Measurements from ENCODE around the gene UBE2Z. TPM values are rescaled to one million over a fixed set of nuclear protein-coding genes. Genes with fewer than 3 reads are reported as not detected.

Gene UBE2Z
- total and polyA plus RNA-seq, 2 of the 4 experiments (the other 2 are of a cell fraction): 68.5 to 126 TPM

DNA sequence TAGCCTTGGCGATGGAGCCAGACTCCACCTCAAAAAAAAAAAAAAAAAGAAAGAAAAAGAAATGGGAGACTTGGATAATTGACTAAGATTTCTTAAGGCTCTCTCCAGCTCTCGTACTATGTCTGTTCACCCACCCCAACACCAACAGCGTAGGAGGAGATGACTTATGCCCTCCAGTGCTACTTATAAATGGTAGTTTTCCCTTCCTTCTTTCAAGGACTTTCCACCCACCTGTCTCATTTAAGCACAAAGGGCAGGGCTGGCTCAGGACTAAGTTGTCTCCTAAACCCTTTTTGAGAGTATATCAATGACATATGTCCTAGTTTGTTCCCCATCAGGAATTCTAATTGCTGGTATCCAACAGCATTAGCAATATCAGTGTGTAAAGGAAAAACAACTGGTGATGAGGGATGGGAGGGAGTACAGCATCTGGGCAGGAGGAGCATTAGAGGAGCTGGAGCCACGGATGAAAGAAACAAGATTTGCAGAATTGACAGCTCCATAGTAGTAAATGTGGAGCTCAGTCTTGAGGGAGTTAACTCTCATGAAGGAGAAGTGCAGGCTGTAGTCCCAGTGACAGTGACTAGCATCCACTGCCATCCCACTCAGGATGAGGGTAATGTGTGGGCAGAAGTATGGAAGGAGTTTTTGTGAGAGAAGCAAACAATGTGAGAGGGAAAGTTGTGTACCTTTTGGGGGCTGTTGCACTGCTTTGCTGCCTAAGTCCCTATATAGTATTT, 17.2 kb downstream of the UBE2Z start (continued):
- TF ChIP-seq CEBPB (IDR thresholded peaks at IDR 0.05; ENCODE audit: low read depth, low read length) (no peak), NFE2L2 (IDR thresholded peaks at IDR 0.05; ENCODE audit: low read depth, low read length) (no peak)

DNA sequence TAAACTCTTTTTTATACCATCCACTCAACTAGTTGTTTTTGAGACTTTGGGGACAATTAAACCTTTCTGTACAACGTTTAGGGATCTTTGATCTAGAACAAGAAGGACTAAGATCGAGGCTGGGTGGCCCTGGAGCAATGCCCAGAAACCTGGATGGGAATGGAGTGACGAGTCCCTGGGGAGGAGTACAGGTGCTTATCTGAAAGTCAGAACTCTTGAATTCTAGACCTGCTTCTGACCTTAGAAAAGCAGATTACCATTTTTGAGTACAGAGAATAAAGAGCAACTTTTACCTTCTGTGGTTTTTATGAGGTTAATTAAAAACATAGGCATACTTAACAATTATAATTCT, 17.8 kb downstream of the UBE2Z start:
- POLR2A ChIA-PET (ENCODE audit: unreplicated experiment): interaction anchor here (0.6 kb wide), 1 partner anchor 19 kb away, joined by 3 read pairs; no protein-coding TSS in a partner anchor
- Histone ChIP-seq H2AK5ac (ENCODE audit: low read depth, low read length) (no peak overlapping the region), H2BK5ac (ENCODE audit: low read depth, low read length, poor library complexity, severe bottlenecking) (no peak overlapping the region), H3K56ac (ENCODE audit: extremely low read depth, insufficient read depth, low read length) (no peak overlapping the region), H2BK20ac (ENCODE audit: low read depth, low read length) (no peak overlapping the region), H4K5ac (ENCODE audit: low read depth, low read length) (no peak overlapping the region), H3K23ac (ENCODE audit: low read depth, low read length) (no peak overlapping the region), H3K4ac (ENCODE audit: low read depth, low read length) (no peak overlapping the region), H3K36me3 (ENCODE audit: control insufficient read depth, insufficient read depth, low read length) (peaks cover 81% of the 10 kb centered on the region), H3K18ac (ENCODE audit: low read depth, low read length) (no peak overlapping the region), H4K91ac (ENCODE audit: insufficient read depth, low read depth, low read length) (no peak overlapping the region), H2AK9ac (replicated peaks; ENCODE audit: low read depth, low read length, poor library complexity) (no peak overlapping the region), H2AFZ (replicated peaks; ENCODE audit: low read length, poor library complexity) (no peak overlapping the region), H3K4me2 (ENCODE audit: low read depth, low read length) (no peak overlapping the region), H4K20me1 (ENCODE audit: insufficient read depth, low read length) (peaks cover 46% of the 10 kb centered on the region), H3K9me3 (ENCODE audit: control insufficient read depth, insufficient read depth, low read length) (no peaks in the 10 kb centered on the region), H2BK120ac (ENCODE audit: low read depth, low read length) (no peak overlapping the region), H3K4me1 (ENCODE audit: control insufficient read depth, insufficient read depth, low read length) (no peaks in the 10 kb centered on the region; the same call in 1 of the 2 replicates), H3K9ac (ENCODE audit: low read depth, low read length) (no peak overlapping the region), H3K4me3 (ENCODE audit: insufficient read depth, low read depth, low read length) (no peak overlapping the region), H3K79me1 (ENCODE audit: low read depth in 1 of 2, low read length in 2 of 2) (peaks cover 39 to 69% of the 10 kb centered on the region in 2 experiments), H3K27me3 (ENCODE audit: control insufficient read depth, insufficient read depth, low read length) (no peaks in the 10 kb centered on the region), H2BK15ac (ENCODE audit: low read depth, low read length) (no peak overlapping the region), H3K27ac (ENCODE audit: insufficient read depth, low read length) (no peak overlapping the region), H3K9me1 (ENCODE audit: insufficient read depth, low read length) (peaks cover 13% of the 10 kb centered on the region; the same call in 1 of the 2 replicates), H3K14ac (replicated peaks; ENCODE audit: low read depth, low read length) (no peak overlapping the region), H4K8ac (ENCODE audit: low read depth in 2 of 2, low read length in 2 of 2) (no peak overlapping the region)
- CTCF ChIA-PET: no interaction called here
- BruUV-seq (replicated peaks): no TSS peak
- no peak for ATAC-seq (ENCODE audit: low read depth)
- dilution Hi-C loops (cut with HindIII; ENCODE audit: low sequenced_read_pairs, unreplicated experiment): no loop called here
- no CpG with 5 or more reads among the region's 3 CpGs for whole genome bisulfite sequencing, 2 experiments (ENCODE audit: extremely low coverage in 2 of 2, insufficient read length in 1 of 2)
- intact Hi-C loops (cut with micrococcal nuclease): no loop called here
- no peak for DNase-seq
- in situ Hi-C loops (cut with MboI; ENCODE audit: low sequenced_read_pairs): no loop called here
- TF ChIP-seq FOS (IDR thresholded peaks at IDR 0.05; ENCODE audit: low read depth, low read length) (no peak), NFE2L2 (IDR thresholded peaks at IDR 0.05; ENCODE audit: low read depth, low read length) (no peak), MAFK (IDR thresholded peaks at IDR 0.05; ENCODE audit: low read depth, low read length) (no peak), RAD21 (IDR thresholded peaks at IDR 0.05; ENCODE audit: low read length) (no peak), CEBPB (IDR thresholded peaks at IDR 0.05; ENCODE audit: low read depth, low read length) (no peak), MXI1 (IDR thresholded peaks at IDR 0.05; ENCODE audit: borderline replicate concordance, low read depth, low read length) (no peak), SMC3 (IDR thresholded peaks at IDR 0.05; ENCODE audit: low read depth, low read length) (no peak), MAZ (IDR thresholded peaks at IDR 0.05; ENCODE audit: borderline replicate concordance, low read depth, low read length) (no peak), CHD1 (IDR thresholded peaks at IDR 0.05; ENCODE audit: low read depth, low read length) (no peak), RFX5 (IDR thresholded peaks at IDR 0.05; ENCODE audit: low read depth, low read length) (no peak)
- TF ChIP-seq, protein P1, sequence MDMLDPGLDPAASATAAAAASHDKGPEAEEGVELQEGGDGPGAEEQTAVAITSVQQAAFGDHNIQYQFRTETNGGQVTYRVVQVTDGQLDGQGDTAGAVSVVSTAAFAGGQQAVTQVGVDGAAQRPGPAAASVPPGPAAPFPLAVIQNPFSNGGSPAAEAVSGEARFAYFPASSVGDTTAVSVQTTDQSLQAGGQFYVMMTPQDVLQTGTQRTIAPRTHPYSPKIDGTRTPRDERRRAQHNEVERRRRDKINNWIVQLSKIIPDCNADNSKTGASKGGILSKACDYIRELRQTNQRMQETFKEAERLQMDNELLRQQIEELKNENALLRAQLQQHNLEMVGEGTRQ (IDR thresholded peaks at IDR 0.05; ENCODE audit: low read depth, low read length): no peak
- TF ChIP-seq, protein P2, sequence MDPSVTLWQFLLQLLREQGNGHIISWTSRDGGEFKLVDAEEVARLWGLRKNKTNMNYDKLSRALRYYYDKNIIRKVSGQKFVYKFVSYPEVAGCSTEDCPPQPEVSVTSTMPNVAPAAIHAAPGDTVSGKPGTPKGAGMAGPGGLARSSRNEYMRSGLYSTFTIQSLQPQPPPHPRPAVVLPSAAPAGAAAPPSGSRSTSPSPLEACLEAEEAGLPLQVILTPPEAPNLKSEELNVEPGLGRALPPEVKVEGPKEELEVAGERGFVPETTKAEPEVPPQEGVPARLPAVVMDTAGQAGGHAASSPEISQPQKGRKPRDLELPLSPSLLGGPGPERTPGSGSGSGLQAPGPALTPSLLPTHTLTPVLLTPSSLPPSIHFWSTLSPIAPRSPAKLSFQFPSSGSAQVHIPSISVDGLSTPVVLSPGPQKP (IDR thresholded peaks at IDR 0.05; ENCODE audit: borderline replicate concordance, low read depth, low read length): no peak
- TF ChIP-seq, protein P3, sequence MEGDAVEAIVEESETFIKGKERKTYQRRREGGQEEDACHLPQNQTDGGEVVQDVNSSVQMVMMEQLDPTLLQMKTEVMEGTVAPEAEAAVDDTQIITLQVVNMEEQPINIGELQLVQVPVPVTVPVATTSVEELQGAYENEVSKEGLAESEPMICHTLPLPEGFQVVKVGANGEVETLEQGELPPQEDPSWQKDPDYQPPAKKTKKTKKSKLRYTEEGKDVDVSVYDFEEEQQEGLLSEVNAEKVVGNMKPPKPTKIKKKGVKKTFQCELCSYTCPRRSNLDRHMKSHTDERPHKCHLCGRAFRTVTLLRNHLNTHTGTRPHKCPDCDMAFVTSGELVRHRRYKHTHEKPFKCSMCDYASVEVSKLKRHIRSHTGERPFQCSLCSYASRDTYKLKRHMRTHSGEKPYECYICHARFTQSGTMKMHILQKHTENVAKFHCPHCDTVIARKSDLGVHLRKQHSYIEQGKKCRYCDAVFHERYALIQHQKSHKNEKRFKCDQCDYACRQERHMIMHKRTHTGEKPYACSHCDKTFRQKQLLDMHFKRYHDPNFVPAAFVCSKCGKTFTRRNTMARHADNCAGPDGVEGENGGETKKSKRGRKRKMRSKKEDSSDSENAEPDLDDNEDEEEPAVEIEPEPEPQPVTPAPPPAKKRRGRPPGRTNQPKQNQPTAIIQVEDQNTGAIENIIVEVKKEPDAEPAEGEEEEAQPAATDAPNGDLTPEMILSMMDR (conservative IDR thresholded peaks at IDR 0.05; ENCODE audit: low read depth, low read length): no peak

Data from IMR-90 (cell line).